OCI-LY1 (cell line): Measurements from ENCODE around the gene RP9.

Source experiments
- H2AFZ ChIP-seq: fragments of 200-600 bp; sonication (generic), shearing (Covaris generic); 2 replicates; pipeline ENCODE4 v1.6.0; 2014; ENCODE audit warnings: antibody characterized with exemption, mild to moderate bottlenecking, low read length
- H3F3A ChIP-seq: fragments of 200-600 bp; sonication (generic), shearing (Covaris generic); 2 replicates; pipeline ENCODE4 v1.6.0; 2014; ENCODE audit warnings: mild to moderate bottlenecking, antibody characterized with exemption, low read length, moderate library complexity; ENCODE audit not compliant: insufficient read depth
- H3K27ac ChIP-seq: fragments of 200-600 bp; sonication (generic); 2 replicates; pipeline ENCODE4 v1.5.1; 2014; ENCODE audit warnings: low read length, mixed run types, mild to moderate bottlenecking, low read depth; ENCODE audit not compliant: poor library complexity, severe bottlenecking
- H3K27me3 ChIP-seq: fragments of 200-600 bp; sonication (generic); 2 replicates; pipeline ENCODE4 v1.6.0; 2014; ENCODE audit warnings: antibody characterized with exemption, mild to moderate bottlenecking, low read length, moderate library complexity; ENCODE audit not compliant: insufficient read depth
- H3K36me3 ChIP-seq: fragments of 200-600 bp; sonication (generic); 2 replicates; pipeline ENCODE4 v1.6.1; 2014; ENCODE audit warnings: mild to moderate bottlenecking, antibody characterized with exemption, low read length, moderate library complexity, mixed read lengths; ENCODE audit not compliant: insufficient read depth
- H3K4me1 ChIP-seq: fragments of 200-600 bp; sonication (generic); 2 replicates; pipeline ENCODE4 v1.5.1; 2014; ENCODE audit warnings: mild to moderate bottlenecking, low read length, moderate library complexity; ENCODE audit not compliant: insufficient read depth, severe bottlenecking
- H3K4me2 ChIP-seq: fragments of 200-600 bp; sonication (generic), shearing (Covaris generic); 2 replicates; pipeline ENCODE4 v1.6.1; 2014; ENCODE audit warnings: low read length
- H3K4me3 ChIP-seq: fragments of 200-600 bp; sonication (generic); 2 replicates; pipeline ENCODE4 v1.5.1; 2014; ENCODE audit warnings: low read length, low read depth, mild to moderate bottlenecking, mixed read lengths; ENCODE audit not compliant: poor library complexity, severe bottlenecking
- H3K79me2 ChIP-seq: fragments of 200-600 bp; shearing (Covaris generic); 2 replicates; pipeline ENCODE4 v1.6.1; 2016; ENCODE audit warnings: mixed run types, low read length, mixed read lengths; ENCODE audit not compliant: insufficient read depth
- H3K9ac ChIP-seq: fragments of 200-600 bp; sonication (generic), shearing (Covaris generic); 2 replicates; pipeline ENCODE4 v1.6.1; 2014; ENCODE audit warnings: mild to moderate bottlenecking, low read length, mixed read lengths
- H3K9me2 ChIP-seq: fragments of 200-600 bp; sonication (generic), shearing (Covaris generic); 2 replicates; pipeline ENCODE4 v1.6.1; 2014; ENCODE audit warnings: low read depth, mild to moderate bottlenecking, low read length, mixed read lengths
- H3K9me3 ChIP-seq: fragments of 200-600 bp; shearing (Covaris generic); 2 replicates; pipeline ENCODE4 v1.6.1; 2014; ENCODE audit warnings: low read length, mixed read lengths
- H4K20me1 ChIP-seq: fragments of 200-600 bp; sonication (generic), shearing (Covaris generic); 2 replicates; pipeline ENCODE4 v1.6.0; 2016; ENCODE audit warnings: mild to moderate bottlenecking, low read length; ENCODE audit not compliant: insufficient read depth
- EZH2 ChIP-seq: fragments of 200-600 bp; sonication (generic), shearing (Covaris generic); IDR thresholded peaks from 2 replicates; pipeline ENCODE4 v1.8.0; 2017; ENCODE audit warnings: borderline replicate concordance, mixed run types, mild to moderate bottlenecking, antibody characterized with exemption, low read length, moderate library complexity, mixed read lengths
- TF ChIP-seq, protein P1 (sequence below): fragments of 200-600 bp; sonication (generic), shearing (Covaris generic); IDR thresholded peaks from 2 replicates; pipeline ENCODE4 v1.5.1; 2017; ENCODE audit warnings: mild to moderate bottlenecking, antibody characterized with exemption, low read length, moderate library complexity, mixed read lengths

Gene RP9

DNA sequence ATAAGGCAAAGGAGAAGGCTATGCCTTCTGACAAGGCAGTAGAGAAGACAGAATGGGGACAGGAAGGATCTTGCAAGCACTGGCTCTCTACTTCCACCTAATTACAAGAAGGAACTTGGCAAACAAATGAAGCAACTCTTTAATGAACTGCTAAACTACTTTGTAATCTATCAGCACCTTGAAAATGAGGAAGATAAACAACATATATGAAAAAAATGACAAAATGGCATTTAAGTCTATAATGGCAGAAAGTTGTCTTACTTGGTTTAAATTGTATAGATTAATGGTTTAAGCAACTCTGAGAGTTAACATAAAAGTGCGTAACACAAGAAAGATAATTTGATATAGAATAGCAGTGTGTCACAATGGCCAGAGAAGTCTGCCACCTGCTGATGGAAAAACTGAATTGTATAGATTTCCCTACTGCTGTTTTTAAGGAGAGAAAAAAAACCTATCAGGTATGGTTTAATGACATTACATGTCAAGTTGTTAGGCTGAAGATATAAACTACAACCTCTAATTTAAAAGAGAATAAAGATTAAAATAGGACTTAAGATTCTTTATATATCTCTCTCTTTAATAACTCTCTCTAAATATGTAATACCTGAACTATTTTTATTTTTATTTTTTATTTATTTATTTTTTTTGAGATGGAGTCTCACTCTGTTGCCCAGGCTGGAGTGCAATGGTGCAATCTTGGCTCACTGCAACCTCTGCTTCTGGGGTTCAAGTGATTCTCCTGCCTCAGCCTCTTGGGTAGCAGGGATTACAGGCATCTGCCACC, 58.5 kb downstream of the RP9 start:
- Histone ChIP-seq H3K36me3 (peaks cover 14% of the 10 kb centered on the region), H4K20me1 (no peaks in the 10 kb centered on the region; the same call in 1 of the 2 replicates), H3K4me1 (peaks cover 55% of the 10 kb centered on the region), H3K79me2 (peaks cover 80% of the 10 kb centered on the region), H3K9me3 (no peaks in the 10 kb centered on the region), H3F3A (peaks cover 2% of the 10 kb centered on the region; the same call in 1 of the 2 replicates), H3K9ac (peak overlapping the region; percentile 24; the same call in 1 of the 2 replicates), H3K27me3 (no peaks in the 10 kb centered on the region), H3K9me2 (no peaks in the 10 kb centered on the region), H3K4me2 (peak overlapping the region; percentile 52), H3K4me3 (peak overlapping the region; percentile 30), H3K27ac (peak overlapping the region; percentile 61), H2AFZ (no peak overlapping the region)
- TF ChIP-seq EZH2, result no peak
- TF ChIP-seq, protein P1, sequence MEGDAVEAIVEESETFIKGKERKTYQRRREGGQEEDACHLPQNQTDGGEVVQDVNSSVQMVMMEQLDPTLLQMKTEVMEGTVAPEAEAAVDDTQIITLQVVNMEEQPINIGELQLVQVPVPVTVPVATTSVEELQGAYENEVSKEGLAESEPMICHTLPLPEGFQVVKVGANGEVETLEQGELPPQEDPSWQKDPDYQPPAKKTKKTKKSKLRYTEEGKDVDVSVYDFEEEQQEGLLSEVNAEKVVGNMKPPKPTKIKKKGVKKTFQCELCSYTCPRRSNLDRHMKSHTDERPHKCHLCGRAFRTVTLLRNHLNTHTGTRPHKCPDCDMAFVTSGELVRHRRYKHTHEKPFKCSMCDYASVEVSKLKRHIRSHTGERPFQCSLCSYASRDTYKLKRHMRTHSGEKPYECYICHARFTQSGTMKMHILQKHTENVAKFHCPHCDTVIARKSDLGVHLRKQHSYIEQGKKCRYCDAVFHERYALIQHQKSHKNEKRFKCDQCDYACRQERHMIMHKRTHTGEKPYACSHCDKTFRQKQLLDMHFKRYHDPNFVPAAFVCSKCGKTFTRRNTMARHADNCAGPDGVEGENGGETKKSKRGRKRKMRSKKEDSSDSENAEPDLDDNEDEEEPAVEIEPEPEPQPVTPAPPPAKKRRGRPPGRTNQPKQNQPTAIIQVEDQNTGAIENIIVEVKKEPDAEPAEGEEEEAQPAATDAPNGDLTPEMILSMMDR, result peak; percentile 83

DNA sequence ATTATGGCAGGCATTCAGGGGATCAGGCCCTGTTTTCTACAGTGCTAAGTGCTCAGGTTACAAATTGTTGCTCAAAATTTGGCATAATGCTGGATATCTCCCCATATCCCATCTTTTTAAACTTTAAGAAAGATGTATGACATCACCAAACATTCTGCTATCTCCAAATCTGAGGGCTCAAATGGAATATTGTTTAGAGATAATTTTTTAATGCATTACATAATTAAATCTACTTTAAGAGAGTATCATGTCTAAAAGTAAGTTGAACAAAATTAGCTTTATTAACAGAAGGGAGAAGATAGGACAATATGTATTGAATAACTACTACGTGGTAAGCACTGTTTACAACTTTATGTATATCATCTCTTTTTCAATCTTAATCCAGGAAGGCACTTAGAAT, 60.5 kb downstream of the RP9 start:
- Histone ChIP-seq H3K79me2 (peaks cover 77% of the 10 kb centered on the region), H3F3A (peaks cover 7% of the 10 kb centered on the region; the same call in 1 of the 2 replicates), H3K27me3 (no peaks in the 10 kb centered on the region), H3K4me3 (no peak overlapping the region), H3K9me2 (no peaks in the 10 kb centered on the region), H3K9ac (no peak overlapping the region), H3K4me2 (no peak overlapping the region), H2AFZ (no peak overlapping the region), H4K20me1 (no peaks in the 10 kb centered on the region; the same call in 1 of the 2 replicates), H3K36me3 (no peaks in the 10 kb centered on the region), H3K9me3 (no peaks in the 10 kb centered on the region), H3K27ac (no peak overlapping the region), H3K4me1 (peaks cover 41% of the 10 kb centered on the region)
- no peak for TF ChIP-seq EZH2
- TF ChIP-seq, protein P1, result no peak

- TF ChIP-seq EZH2, result no peak
- TF ChIP-seq, protein P1, result no peak
- Histone ChIP-seq H4K20me1 (no peaks in the 10 kb centered on the region; the same call in 1 of the 2 replicates), H3K9me2 (no peaks in the 10 kb centered on the region), H3K9ac (no peak overlapping the region), H3K27me3 (no peaks in the 10 kb centered on the region), H3K79me2 (peaks cover 78% of the 10 kb centered on the region), H3K4me3 (no peak overlapping the region), H2AFZ (no peak overlapping the region), H3K9me3 (no peaks in the 10 kb centered on the region), H3K36me3 (no peaks in the 10 kb centered on the region), H3K4me1 (peaks cover 36% of the 10 kb centered on the region), H3K27ac (no peak overlapping the region), H3K4me2 (no peak overlapping the region), H3F3A (peaks cover 7% of the 10 kb centered on the region; the same call in 1 of the 2 replicates)
These were observed 60.9 kb downstream of the RP9 start for GRCh38 chr7:33048257-33048656.
